Loucy (cell line): ENCODE data around the gene CMTM7.

Experiments used
- H2AFZ ChIP-seq: fragments of 200-600 bp; sonication (generic); 2 replicates; pipeline ENCODE4 v1.6.0; 2016; ENCODE audit warnings: antibody characterized with exemption, mild to moderate bottlenecking, low read length, moderate library complexity
- H3F3A ChIP-seq: fragments of 200-600 bp; 2 replicates; pipeline ENCODE4 v1.6.0; 2016; ENCODE audit warnings: antibody characterized with exemption, low read depth, mild to moderate bottlenecking
- H3K27me3 ChIP-seq: fragments of 200-600 bp; sonication (generic); 2 replicates; pipeline ENCODE4 v1.6.1; 2014; ENCODE audit warnings: low read length, mild to moderate bottlenecking; ENCODE audit not compliant: insufficient read depth, poor library complexity, severe bottlenecking
- H3K36me3 ChIP-seq: fragments of 200-600 bp; sonication (generic); 2 replicates; pipeline ENCODE4 v1.6.1; 2016; ENCODE audit warnings: low read length; ENCODE audit not compliant: insufficient read depth
- H3K4me1 ChIP-seq: fragments of 200-600 bp; sonication (generic); 2 replicates; pipeline ENCODE4 v1.5.1; 2014; ENCODE audit warnings: low read length, mild to moderate bottlenecking; ENCODE audit not compliant: insufficient read depth, poor library complexity, severe bottlenecking
- H3K4me2 ChIP-seq: fragments of 200-600 bp; sonication (generic); 2 replicates; pipeline ENCODE4 v1.6.0; 2014; ENCODE audit warnings: antibody characterized with exemption, low read length, low read depth, mild to moderate bottlenecking; ENCODE audit not compliant: poor library complexity, severe bottlenecking
- H3K4me3 ChIP-seq: fragments of 200-600 bp; sonication (generic); 2 replicates; pipeline ENCODE4 v1.5.1; 2014; ENCODE audit warnings: low read length, mild to moderate bottlenecking, mixed read lengths; ENCODE audit not compliant: poor library complexity, severe bottlenecking
- H3K79me2 ChIP-seq: fragments of 200-600 bp; sonication (generic); 2 replicates; pipeline ENCODE4 v1.6.1; 2014; ENCODE audit warnings: low read length; ENCODE audit not compliant: insufficient read depth
- H3K9ac ChIP-seq: fragments of 200-600 bp; sonication (generic); 2 replicates; pipeline ENCODE4 v1.6.0; 2014; ENCODE audit warnings: mild to moderate bottlenecking, low read depth, low read length, moderate library complexity; ENCODE audit not compliant: poor library complexity, severe bottlenecking
- H3K9me2 ChIP-seq: fragments of 200-600 bp; sonication (generic); replicated peaks from 2 replicates; pipeline ENCODE4 v1.6.1; 2016; ENCODE audit warnings: low read depth, low read length, mixed read lengths
- H3K9me3 ChIP-seq: fragments of 200-600 bp; sonication (generic); 2 replicates; pipeline ENCODE4 v1.6.1; 2014; ENCODE audit warnings: mild to moderate bottlenecking, antibody characterized with exemption, low read length, low read depth; ENCODE audit not compliant: insufficient read depth
- H4K20me1 ChIP-seq: fragments of 200-600 bp; sonication (generic); 2 replicates; pipeline ENCODE4 v1.6.0; 2014; ENCODE audit warnings: antibody characterized with exemption, low read length, mild to moderate bottlenecking; ENCODE audit not compliant: insufficient read depth, poor library complexity, severe bottlenecking
- CTCF ChIP-seq: fragments of 200-600 bp; sonication (generic); conservative IDR thresholded peaks from 2 replicates; pipeline ENCODE4 v1.5.1; 2014; ENCODE audit warnings: mild to moderate bottlenecking, antibody characterized with exemption, low read length
- EZH2phosphoT487 ChIP-seq: fragments of 200-600 bp; IDR thresholded peaks from 2 replicates; pipeline ENCODE4 v1.6.1; 2018; ENCODE audit warnings: antibody characterized with exemption, mild to moderate bottlenecking, moderate library complexity, borderline replicate concordance

Gene CMTM7

GRCh38 chr3:32391643-32392535 is at the start of gene CMTM7:
CMTM7 (plus strand) TSS chr3:32391853; CDS start chr3:32391907, 54 bp downstream.
- Histone ChIP-seq H3K27me3 (no peaks in the 10 kb centered on the region), H3K79me2 (peaks cover 27% of the 10 kb centered on the region; the same call in 1 of the 2 replicates), H3F3A (peaks cover 3% of the 10 kb centered on the region; the same call in 1 of the 2 replicates), H3K9me3 (no peaks in the 10 kb centered on the region), H3K4me1 (peaks cover 24% of the 10 kb centered on the region), H3K9me2 (no peaks in the 10 kb centered on the region), H3K4me2 (peak within 1 kb of the TSS; percentile 85), H3K4me3 (peak within 1 kb of the TSS; percentile 86), H3K36me3 (no peaks in the 10 kb centered on the region), H3K9ac (peak within 1 kb of the TSS; percentile 72), H2AFZ (peak within 1 kb of the TSS; percentile 92), H4K20me1 (peaks cover 3% of the 10 kb centered on the region)
- TF ChIP-seq EZH2phosphoT487: no peak
- TF ChIP-seq CTCF: no peak

- Histone ChIP-seq H3K9me2 (no peaks in the 10 kb centered on the region), H3K9ac (no peak overlapping the region), H3K27me3 (no peaks in the 10 kb centered on the region), H3K4me3 (no peak overlapping the region), H4K20me1 (no peaks in the 10 kb centered on the region), H3K9me3 (no peaks in the 10 kb centered on the region), H3K4me2 (no peak overlapping the region), H3F3A (no peaks in the 10 kb centered on the region), H2AFZ (no peak overlapping the region), H3K79me2 (no peaks in the 10 kb centered on the region), H3K4me1 (no peaks in the 10 kb centered on the region), H3K36me3 (no peaks in the 10 kb centered on the region)
- TF ChIP-seq CTCF: no peak
- no peak for TF ChIP-seq EZH2phosphoT487
These were observed 44.1 kb upstream of the CMTM7 start for GRCh38 chr3:32347343-32348125.

- Histone ChIP-seq H3K79me2 (no peaks in the 10 kb centered on the region), H3K4me2 (no peak overlapping the region), H3K4me3 (no peak overlapping the region), H3K9me2 (no peaks in the 10 kb centered on the region), H4K20me1 (no peaks in the 10 kb centered on the region), H3K27me3 (no peaks in the 10 kb centered on the region), H3K4me1 (no peaks in the 10 kb centered on the region), H2AFZ (no peak overlapping the region), H3F3A (no peaks in the 10 kb centered on the region), H3K9me3 (no peaks in the 10 kb centered on the region), H3K36me3 (no peaks in the 10 kb centered on the region), H3K9ac (no peak overlapping the region)
- no peak for TF ChIP-seq EZH2phosphoT487
- no peak for TF ChIP-seq CTCF
These were observed 42.5 kb upstream of the CMTM7 start for GRCh38 chr3:32349184-32349583.
